ENCODE measurements around the gene KLK12.

- TF ChIP-seq, protein P1, sequence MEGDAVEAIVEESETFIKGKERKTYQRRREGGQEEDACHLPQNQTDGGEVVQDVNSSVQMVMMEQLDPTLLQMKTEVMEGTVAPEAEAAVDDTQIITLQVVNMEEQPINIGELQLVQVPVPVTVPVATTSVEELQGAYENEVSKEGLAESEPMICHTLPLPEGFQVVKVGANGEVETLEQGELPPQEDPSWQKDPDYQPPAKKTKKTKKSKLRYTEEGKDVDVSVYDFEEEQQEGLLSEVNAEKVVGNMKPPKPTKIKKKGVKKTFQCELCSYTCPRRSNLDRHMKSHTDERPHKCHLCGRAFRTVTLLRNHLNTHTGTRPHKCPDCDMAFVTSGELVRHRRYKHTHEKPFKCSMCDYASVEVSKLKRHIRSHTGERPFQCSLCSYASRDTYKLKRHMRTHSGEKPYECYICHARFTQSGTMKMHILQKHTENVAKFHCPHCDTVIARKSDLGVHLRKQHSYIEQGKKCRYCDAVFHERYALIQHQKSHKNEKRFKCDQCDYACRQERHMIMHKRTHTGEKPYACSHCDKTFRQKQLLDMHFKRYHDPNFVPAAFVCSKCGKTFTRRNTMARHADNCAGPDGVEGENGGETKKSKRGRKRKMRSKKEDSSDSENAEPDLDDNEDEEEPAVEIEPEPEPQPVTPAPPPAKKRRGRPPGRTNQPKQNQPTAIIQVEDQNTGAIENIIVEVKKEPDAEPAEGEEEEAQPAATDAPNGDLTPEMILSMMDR (IDR thresholded peaks at IDR 0.05 in 4 of 5, conservative IDR thresholded peaks at IDR 0.05 in 1 of 5), result no peak
- TF ChIP-seq POLR2A (IDR thresholded peaks at IDR 0.05), result no peak
These were observed 6.9 kb downstream of the KLK12 start for GRCh38 chr19:51027873-51028272.

Data from gastrocnemius medialis (tissue), 4 donors.